HEK293T (cell line): ENCODE data around the gene EPN1.

Experiments used
- CTCF ChIA-PET: fragments of 350-600 bp; formaldehyde crosslinking; extraction: SDS; loops from one replicate; lab custom pipeline; 2021; ENCODE audit warnings: antibody characterized with exemption, inconsistent platforms; lab: Yijun Ruan, JAX
- POLR2A ChIA-PET: fragments of 350-600 bp; formaldehyde crosslinking; extraction: SDS; loops from one replicate; lab custom pipeline; 2020; ENCODE audit warnings: antibody characterized with exemption, inconsistent platforms; lab: Yijun Ruan, JAX
- DNase-seq: peaks from one replicate; pipeline ENCODE4 v3.0.0; 2012; ENCODE audit warnings: mixed read lengths; ENCODE audit errors: extremely low spot score
- ARNT ChIP-seq: fragments of 450-650 bp; IDR thresholded peaks from 2 replicates; pipeline ENCODE4 v1.6.1; 2017; ENCODE audit warnings: mild to moderate bottlenecking
- BHLHE40 ChIP-seq: fragments of 450-650 bp; IDR thresholded peaks from 2 replicates; pipeline ENCODE4 v1.6.1; 2016; ENCODE audit warnings: mild to moderate bottlenecking, moderate library complexity, borderline replicate concordance
- CTBP1 ChIP-seq: fragments of 450-650 bp; IDR thresholded peaks from 2 replicates; pipeline ENCODE4 v1.6.1; 2016; ENCODE audit warnings: borderline replicate concordance
- ELF4 ChIP-seq: fragments of 450-650 bp; IDR thresholded peaks from 2 replicates; pipeline ENCODE4 v1.6.1; 2017; ENCODE audit warnings: antibody characterized with exemption
- FOXA1 ChIP-seq: fragments of 450-650 bp; IDR thresholded peaks from 2 replicates; pipeline ENCODE4 v1.6.1; 2016; ENCODE audit warnings: mild to moderate bottlenecking
- FOXK2 ChIP-seq: fragments of 450-650 bp; IDR thresholded peaks from 2 replicates; pipeline ENCODE4 v1.6.1; 2016; ENCODE audit warnings: mild to moderate bottlenecking
- FOXM1 ChIP-seq: fragments of 450-650 bp; IDR thresholded peaks from 2 replicates; pipeline ENCODE4 v1.6.1; 2017; ENCODE audit warnings: mild to moderate bottlenecking, borderline replicate concordance
- HDGF ChIP-seq: fragments of 450-650 bp; IDR thresholded peaks from 2 replicates; pipeline ENCODE4 v1.6.1; 2017; ENCODE audit warnings: antibody characterized with exemption, borderline replicate concordance
- L3MBTL2 ChIP-seq: fragments of 450-650 bp; conservative IDR thresholded peaks from 2 replicates; pipeline ENCODE4 v1.6.1; 2016; ENCODE audit warnings: mild to moderate bottlenecking
- LEF1 ChIP-seq: fragments of 450-650 bp; IDR thresholded peaks from 2 replicates; pipeline ENCODE4 v1.6.1; 2017; ENCODE audit warnings: mild to moderate bottlenecking, borderline replicate concordance
- NFRKB ChIP-seq: fragments of 450-650 bp; IDR thresholded peaks from 2 replicates; pipeline ENCODE4 v1.6.1; 2016; ENCODE audit warnings: mild to moderate bottlenecking, moderate library complexity
- PKNOX1 ChIP-seq: fragments of 450-650 bp; IDR thresholded peaks from 2 replicates; pipeline ENCODE4 v1.6.1; 2016
- SP1 ChIP-seq: fragments of 450-650 bp; IDR thresholded peaks from 2 replicates; pipeline ENCODE4 v1.6.1; 2017
- SUZ12 ChIP-seq: fragments of 450-650 bp; IDR thresholded peaks from 2 replicates; pipeline ENCODE4 v1.6.1; 2016; ENCODE audit warnings: mild to moderate bottlenecking
- TARDBP ChIP-seq: fragments of 450-650 bp; IDR thresholded peaks from 2 replicates; pipeline ENCODE4 v1.6.1; 2016
- ZNF384 ChIP-seq: fragments of 450-650 bp; IDR thresholded peaks from 2 replicates; pipeline ENCODE4 v1.6.1; 2016

EPN1 gene

GRCh38 chr19:55656552-55656951 is 18.5 kb upstream of the EPN1 start:
- POLR2A ChIA-PET = interaction anchor here (1.3 to 2.1 kb wide), 3 partner anchors 9 to 18 kb away, joined by 4 to 5 read pairs (median 4); partner anchors contain the start of gene CCDC106
- CTCF ChIA-PET = no interaction called here
- TF ChIP-seq FOXM1 (no peak), SP1 (no peak), ARNT (no peak), FOXK2 (no peak)
- no peak for DNase-seq

GRCh38 chr19:55656988-55657747 is 17.9 kb upstream of the EPN1 start:
- TF ChIP-seq TARDBP (no peak), SUZ12 (no peak), L3MBTL2 (no peak), FOXK2 (no peak), FOXA1 (no peak), ARNT (no peak), PKNOX1 (no peak), BHLHE40 (no peak), ELF4 (no peak), CTBP1 (no peak), NFRKB (no peak)
- POLR2A ChIA-PET = interaction anchor here (0.6 to 2.1 kb wide), 4 partner anchors 9 to 17 kb away, joined by 3 to 5 read pairs (median 4); partner anchors contain the start of genes CCDC106 and ZNF580
- CTCF ChIA-PET = interaction anchor here (1.1 kb wide), 1 partner anchor 14 kb away, joined by 7 read pairs; no protein-coding TSS in a partner anchor
- no peak for DNase-seq

GRCh38 chr19:55658846-55659459 is 16.1 kb upstream of the EPN1 start:
- ChIA-PET CTCF (interaction anchor here (0.8 kb wide), 1 partner anchor 13 kb away, joined by 3 read pairs; no protein-coding TSS in a partner anchor), POLR2A (no interaction called here)
- no peak for DNase-seq
- TF ChIP-seq HDGF = no peak
- no peak for TF ChIP-seq CTBP1
- TF ChIP-seq L3MBTL2 = no peak
- TF ChIP-seq ELF4 = no peak
- no peak for TF ChIP-seq NFRKB
- TF ChIP-seq TARDBP = no peak
- no peak for TF ChIP-seq ZNF384
- TF ChIP-seq FOXM1 = no peak
- no peak for TF ChIP-seq SP1
- TF ChIP-seq SUZ12 = no peak

- CTCF ChIA-PET = interaction anchor here (0.8 kb wide), 1 partner anchor 12 kb away, joined by 3 read pairs; no protein-coding TSS in a partner anchor
- TF ChIP-seq SUZ12 = no peak
- no peak for TF ChIP-seq LEF1
- TF ChIP-seq ELF4 = no peak
- TF ChIP-seq HDGF = no peak
- POLR2A ChIA-PET = interaction anchor here (0.6 kb wide), 1 partner anchor 10 kb away, joined by 3 read pairs; no protein-coding TSS in a partner anchor
- DNase-seq = no peak
Measured at GRCh38 chr19:55659822-55660221, 15.2 kb upstream of the EPN1 start.

GRCh38 chr19:55660404-55660803 is 14.6 kb upstream of the EPN1 start:
- CTCF ChIA-PET = interaction anchor here (1.1 kb wide), 1 partner anchor 11 kb away, joined by 4 read pairs; no protein-coding TSS in a partner anchor
- DNase-seq = no peak
- POLR2A ChIA-PET = no interaction called here
- TF ChIP-seq PKNOX1 = no peak
- no peak for TF ChIP-seq SUZ12
- TF ChIP-seq SP1 = no peak
- no peak for TF ChIP-seq FOXM1
- TF ChIP-seq LEF1 = no peak
- TF ChIP-seq ZNF384 = no peak
- no peak for TF ChIP-seq ARNT
- TF ChIP-seq TARDBP = no peak

GRCh38 chr19:55660991-55661390 is 14.0 kb upstream of the EPN1 start:
- ChIA-PET CTCF (interaction anchor here (1.1 kb wide), 1 partner anchor 10 kb away, joined by 4 read pairs; no protein-coding TSS in a partner anchor), POLR2A (no interaction called here)

More at GRCh38 chr19:55660991-55661390, 14.0 kb upstream of the EPN1 start:
- TF ChIP-seq ELF4 (no peak), FOXA1 (no peak), BHLHE40 (no peak), NFRKB (no peak), PKNOX1 (no peak), TARDBP (no peak), ZNF384 (no peak), ARNT (no peak), HDGF (no peak), L3MBTL2 (no peak), CTBP1 (no peak), SP1 (no peak)
- no peak for DNase-seq
